Stimulated activated CD8-positive, alpha-beta memory T cell treated with anti-CD3 and anti-CD28 coated beads, Interleukin-4, amount 100 ng/mL, for 1 hour (primary cell): ENCODE data around the gene SORL1-AS1.

Source experiments
- DNase-seq, 2 donors: peaks; one replicate each; pipeline ENCODE4 v3.0.0-alpha.2; 2020; ENCODE audit warnings: low read depth in 2 of 2, low spot score in 1 of 2

SORL1-AS1 gene

GRCh38 chr11:121476379-121477032 is 23.7 kb upstream of the SORL1-AS1 start:
- no peak for DNase-seq

DNA sequence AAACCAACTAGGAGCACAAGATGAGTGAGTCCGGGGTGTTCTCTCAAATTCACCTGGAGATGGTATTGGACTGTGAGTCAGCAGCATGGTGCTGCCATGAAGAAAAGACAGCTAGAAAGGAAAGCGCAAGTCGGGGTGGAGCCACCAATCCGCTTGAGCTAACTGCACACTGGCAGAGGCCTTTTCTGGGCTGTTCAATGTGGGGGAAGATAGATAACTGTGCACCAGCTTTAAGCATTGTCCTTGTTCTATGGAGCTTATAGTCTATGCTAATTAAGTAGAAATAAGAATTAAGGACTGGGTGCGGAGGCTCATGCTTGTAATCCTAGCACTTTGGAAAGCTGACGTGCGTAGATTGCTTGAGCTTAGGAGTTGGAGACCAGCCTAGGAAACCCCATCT is 21.9 kb upstream of the SORL1-AS1 start:
- no peak for DNase-seq

DNA sequence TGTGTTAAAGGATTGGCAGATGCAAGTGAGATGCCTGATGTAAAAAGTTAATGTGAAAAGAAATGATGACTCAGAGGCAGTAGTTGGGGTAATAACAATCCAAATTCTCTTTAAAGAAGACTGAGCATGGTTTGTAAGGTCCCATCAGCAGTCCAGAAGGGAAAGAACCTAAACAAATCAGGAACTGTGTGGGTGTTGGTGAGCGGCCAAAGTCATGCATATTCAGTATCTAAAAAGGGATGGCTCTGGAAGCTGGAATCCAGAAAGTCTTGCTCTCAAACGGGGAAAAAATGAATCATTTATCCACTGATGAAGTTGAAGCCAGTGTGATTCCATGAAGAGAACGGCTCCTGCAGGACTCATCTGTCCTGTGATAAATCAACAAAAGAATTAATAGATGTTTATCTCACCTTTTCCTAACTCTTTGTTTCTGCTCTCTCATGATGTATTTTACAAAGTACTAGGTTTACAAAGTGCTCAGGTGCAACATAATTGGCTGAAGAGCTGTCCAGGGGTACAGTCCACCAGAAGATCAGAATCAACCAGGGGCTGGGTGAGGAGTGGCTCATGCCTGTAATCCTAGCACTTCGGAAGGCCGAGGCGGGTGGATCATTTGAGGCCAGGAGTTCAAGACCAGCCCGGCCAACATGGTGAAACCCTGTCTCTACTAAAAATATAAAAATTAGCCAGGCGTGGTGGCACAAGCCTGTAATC is 20.5 kb upstream of the SORL1-AS1 start:
- no peak for DNase-seq

- DNase-seq: no peak
Observed at GRCh38 chr11:121472312-121472711, 19.5 kb upstream of the SORL1-AS1 start.

DNA sequence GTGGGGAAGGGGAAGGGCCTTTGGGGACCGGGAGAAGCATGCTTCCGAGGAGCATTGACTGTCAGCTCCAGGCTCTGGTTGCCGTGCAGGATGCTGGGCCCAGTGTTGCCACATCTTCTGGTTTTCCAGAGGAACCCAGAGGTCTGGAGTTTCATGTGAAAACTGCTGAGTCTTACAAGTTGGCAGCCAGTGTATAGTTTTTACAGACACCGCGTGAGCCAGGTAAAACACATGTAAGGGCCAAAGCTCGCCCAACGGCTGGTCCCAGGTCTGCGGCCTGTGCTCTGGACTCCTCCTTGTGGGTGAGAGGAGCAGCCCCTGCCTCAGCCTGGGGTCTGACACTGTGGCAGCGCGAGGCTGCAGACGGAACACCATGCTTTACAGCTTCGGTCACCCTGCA is 18.4 kb upstream of the SORL1-AS1 start:
- no peak for DNase-seq

DNA sequence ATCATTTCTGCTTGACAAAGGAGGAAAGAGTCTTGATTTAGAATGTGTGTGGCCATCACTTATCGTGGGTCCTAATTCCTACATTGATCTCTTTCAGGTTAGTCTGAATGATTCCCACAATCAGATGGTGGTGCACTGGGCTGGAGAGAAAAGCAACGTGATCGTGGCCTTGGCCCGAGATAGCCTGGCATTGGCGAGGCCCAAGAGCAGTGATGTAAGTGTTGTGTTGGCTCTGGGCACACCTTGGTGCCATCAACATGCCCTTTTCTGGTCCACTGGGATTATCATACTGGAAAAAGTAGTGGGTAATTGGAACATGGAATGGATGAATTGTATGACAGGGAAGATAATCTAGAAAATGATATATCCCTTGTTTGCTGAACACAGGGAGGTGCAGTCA is 17.1 kb upstream of the SORL1-AS1 start:
- DNase-seq: no peak

DNA sequence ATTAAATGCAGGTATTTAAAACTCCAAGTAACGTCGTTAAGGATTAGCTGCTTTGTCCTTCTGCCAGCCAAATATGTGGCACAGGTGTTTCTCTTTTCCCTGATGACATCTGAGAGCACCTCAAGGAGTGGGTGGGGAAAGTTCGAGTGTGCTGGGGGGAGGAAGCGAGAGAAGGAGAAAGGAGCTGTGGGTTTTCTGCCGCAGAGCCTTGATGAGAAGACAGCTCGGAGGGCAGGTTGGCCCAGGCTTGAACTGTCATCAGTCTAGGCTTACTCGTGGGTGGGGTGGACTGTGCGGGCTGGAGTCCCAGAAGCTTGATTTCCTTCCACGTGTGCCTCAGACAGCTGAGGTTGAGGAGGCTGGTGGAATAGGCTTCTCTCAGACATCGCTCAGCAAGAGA is 15.2 kb upstream of the SORL1-AS1 start:
- DNase-seq: peak in 1 of 2 donors; percentile 60

DNA sequence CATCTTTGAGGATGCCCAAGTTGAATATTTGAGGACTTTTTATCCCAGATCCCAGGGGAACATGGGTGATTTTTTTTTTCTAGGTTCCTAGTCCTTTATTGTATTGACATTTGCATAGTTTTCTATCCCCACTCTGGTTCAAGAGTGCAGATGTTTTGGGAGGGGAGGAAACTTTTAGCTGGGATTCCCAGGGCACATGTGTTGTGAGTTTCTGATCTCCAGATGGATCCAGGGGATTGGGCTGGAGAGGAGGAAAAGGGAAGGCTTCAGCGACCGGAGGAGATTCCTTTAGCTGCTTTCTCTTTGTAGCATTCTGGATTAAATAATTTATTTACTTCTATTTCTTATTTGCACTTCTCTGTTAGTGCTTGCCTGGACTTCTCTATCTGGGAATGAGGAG is 14.7 kb upstream of the SORL1-AS1 start:
- no peak for DNase-seq

DNA sequence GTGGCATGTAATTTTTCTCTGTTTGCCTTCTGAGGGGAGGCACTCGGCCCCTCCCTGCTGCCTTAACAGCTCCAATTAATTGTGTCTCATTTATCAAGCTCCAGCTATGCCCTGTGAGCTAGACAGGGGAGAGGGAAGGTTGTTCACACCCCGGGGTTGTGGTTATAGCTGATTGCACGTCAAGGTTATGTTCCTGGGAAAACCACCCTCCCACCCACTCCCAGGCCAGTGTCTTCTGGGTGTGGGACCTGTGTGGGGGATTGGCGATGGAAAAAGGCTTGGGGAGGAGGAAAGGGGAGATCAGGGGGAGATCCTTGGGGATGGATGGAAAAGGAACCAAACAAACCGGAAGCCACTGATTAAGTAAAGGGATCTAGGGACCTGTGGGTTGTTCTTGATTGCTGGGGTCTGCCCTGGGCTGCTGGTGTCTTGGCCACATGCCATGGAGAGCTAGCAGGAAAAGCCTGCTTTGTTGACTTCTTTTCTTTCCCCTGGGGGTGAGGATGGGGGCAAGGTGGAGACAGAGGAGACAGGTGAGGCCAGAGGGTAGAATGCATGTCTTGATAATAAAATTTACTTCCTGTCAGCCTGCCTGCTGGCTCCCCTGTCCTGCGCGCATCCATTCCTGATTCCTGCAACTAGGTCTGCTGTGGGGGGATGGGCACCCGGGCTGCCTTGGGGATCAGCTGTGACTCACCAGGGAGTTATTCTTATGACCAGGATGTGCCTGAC is 13.5 kb upstream of the SORL1-AS1 start:
- DNase-seq: no peak

GRCh38 chr11:121465709-121466062 is 12.9 kb upstream of the SORL1-AS1 start:
- DNase-seq: no peak

GRCh38 chr11:121464352-121464946 is 11.7 kb upstream of the SORL1-AS1 start:
- DNase-seq: peak; percentile 47 to 54

- DNase-seq: no peak
Observed at GRCh38 chr11:121463689-121464335, 11.0 kb upstream of the SORL1-AS1 start.

DNA sequence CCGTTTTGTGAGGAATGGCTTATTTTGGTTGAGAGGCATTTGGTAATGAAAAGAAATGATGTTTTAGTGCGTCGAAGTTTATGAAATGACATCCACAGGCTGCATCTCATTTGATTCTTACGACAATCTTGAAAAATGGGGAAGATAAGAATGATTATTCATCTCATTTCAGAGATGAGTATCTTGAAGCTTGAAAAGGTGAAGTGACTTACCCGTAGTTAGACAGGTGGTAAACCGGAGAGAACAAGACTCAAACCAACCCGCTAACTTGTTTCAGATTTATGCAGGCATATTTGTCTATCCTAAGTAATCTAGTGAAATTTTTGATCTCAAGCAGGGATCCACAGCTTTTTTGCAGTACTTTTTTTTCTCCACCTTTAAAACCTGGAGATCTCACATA is 9.1 kb upstream of the SORL1-AS1 start:
- no peak for DNase-seq

DNA sequence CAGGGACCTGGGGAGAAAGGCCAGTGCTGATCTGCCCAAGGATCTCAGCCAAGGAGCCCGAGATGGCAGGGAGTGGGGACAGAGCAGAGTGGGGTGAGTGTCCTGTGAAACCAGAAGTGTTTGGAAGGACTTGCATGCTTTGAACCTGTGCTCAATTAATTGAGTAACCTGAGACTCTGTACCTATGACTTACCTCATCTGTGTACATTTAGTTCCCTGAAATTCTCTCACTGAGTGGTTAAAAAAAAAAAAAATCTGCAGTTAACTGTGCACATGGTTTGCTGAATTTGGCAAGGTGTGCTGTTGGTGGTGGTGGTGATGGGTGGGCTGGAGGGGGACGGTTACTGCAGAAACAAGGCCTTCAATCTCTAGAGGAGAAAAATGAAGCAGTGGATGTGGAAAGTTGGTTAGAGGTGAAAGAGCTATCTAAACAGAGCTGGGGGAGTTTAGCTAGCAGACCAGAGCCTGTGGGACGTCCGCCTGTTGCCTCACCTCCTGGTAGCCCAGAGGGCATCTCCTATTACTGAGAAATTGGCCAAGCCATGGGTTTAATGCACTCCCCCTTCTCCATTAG is 8.3 kb upstream of the SORL1-AS1 start:
- DNase-seq: no peak

DNA sequence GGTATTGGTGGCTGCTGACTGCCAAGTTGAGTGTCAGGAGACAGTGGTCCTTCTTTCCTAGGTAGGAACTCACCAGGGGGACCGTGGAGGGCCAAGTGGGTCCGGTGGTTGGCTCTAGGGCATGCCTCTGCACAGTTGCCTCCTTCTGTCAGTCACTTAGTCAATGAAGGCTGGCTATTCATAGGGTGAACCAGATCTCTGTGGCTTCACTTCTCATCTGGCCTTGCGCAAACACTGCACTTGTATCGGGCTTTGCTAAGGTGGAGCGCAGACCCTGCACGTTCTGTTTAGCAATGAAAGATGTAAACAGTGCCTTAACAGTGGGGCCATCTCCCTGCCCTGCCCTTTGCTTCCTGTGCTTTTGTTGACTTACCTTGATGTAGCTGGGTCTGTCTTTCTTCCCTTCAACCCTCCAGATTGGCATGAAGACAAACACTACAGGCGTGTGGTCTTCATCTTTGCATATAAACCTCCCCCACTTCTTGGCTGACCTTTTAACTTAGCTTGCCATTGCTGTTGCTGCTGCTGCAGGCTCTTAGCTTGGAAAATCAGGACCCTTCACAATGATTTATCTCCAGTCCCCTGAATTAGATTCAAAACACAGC is 6.7 kb upstream of the SORL1-AS1 start:
- no peak for DNase-seq

GRCh38 chr11:121458551-121458950 is 5.8 kb upstream of the SORL1-AS1 start:
- DNase-seq: no peak

DNA sequence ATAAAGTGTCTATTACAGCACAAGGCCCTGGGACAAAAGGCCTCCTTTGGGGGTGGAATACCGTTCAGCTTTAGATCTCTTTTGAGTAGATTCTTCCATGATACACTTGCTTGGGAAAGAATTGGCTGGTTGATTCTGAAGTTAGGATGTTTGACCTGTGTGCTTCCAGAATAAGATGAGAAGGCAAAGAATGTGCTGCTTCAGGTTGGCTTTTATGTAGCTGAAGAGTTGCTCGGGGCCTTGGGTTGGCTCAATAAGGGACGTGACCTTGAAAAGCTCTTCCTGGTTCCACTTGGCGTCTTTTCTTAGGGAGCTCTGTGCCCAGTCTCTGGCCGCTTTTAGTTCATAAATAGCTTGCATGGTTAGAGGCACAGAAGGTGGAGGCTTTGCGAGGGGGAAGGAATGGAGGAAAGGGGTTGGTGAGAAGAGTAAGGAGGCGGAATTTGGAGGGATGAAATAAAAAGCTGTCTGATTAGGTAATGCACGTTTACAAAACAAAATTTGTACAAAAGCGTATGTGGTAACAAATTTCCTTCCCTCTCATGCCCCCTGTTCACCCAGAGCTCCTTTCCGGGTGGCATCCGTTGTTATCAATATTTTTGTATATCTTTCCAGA is 4.2 kb upstream of the SORL1-AS1 start:
- no peak for DNase-seq

DNA sequence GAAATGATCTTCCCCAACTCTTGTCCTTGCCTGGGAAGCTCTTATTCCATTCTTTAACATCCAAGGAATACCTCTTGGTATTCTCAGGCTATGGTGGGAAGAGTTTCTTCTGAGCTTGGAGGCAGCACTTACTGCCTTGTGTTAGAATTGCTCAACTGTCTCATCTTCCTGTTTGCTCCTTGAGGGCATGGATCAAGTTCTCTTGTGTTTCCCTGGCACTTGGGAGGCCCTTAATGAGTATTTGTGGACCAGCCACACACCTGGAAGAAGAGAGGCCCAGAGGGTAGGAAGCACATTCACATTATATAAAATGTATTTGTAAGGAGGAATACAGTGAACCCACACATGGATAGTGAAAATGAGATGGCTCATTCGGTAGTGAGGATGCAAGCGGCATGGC is 3.4 kb upstream of the SORL1-AS1 start:
- DNase-seq: no peak

- DNase-seq: no peak
Observed at GRCh38 chr11:121455115-121455514, 2.3 kb upstream of the SORL1-AS1 start.

DNA sequence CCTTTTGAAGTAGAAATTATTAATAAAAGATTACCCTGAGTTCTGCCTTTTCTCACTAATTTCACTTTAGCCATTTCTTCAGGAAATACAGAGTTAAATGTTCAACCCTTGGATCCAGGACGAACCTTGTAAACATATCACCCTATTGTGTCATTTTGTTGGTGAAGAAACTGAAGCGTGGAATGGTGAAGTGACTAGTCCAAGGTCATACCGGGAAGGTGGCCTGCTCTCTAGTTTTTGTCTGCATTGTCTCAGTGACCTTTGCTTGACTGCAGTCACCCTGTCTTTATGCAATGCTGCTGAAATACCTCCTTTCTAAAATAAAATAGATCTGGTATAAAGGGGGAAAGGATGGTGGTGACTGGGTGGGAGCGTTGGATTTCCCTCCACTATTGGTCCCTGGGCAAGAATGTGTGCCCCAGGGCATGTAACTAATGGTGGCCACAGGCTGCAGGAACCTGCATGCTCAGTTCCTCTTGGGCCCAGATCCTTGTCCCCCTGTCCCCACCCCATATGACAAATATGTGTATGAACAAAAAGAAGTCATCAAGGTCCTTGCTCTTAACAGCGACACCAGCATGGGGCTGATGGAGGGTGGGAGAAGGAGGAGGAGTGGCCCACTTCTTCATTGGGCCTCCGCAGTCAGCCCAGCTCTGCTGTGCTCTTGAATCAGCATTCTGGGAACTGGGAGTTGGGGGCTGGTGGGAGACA is 977 bp upstream of the SORL1-AS1 start:
- no peak for DNase-seq
